ENCODE measurements around the gene FAM200A. TPM values are rescaled to one million over a fixed set of nuclear protein-coding genes. Genes with fewer than 3 reads are reported as not detected.

FAM200A gene
- total RNA-seq, 4 donors from 2014 or later: 4.3 to 8.8 (median 6.5) TPM

- 93 to 95% methylated on average over 21 of the region's 21 CpGs for WGBS, 2 donors
- TF ChIP-seq, protein P1, sequence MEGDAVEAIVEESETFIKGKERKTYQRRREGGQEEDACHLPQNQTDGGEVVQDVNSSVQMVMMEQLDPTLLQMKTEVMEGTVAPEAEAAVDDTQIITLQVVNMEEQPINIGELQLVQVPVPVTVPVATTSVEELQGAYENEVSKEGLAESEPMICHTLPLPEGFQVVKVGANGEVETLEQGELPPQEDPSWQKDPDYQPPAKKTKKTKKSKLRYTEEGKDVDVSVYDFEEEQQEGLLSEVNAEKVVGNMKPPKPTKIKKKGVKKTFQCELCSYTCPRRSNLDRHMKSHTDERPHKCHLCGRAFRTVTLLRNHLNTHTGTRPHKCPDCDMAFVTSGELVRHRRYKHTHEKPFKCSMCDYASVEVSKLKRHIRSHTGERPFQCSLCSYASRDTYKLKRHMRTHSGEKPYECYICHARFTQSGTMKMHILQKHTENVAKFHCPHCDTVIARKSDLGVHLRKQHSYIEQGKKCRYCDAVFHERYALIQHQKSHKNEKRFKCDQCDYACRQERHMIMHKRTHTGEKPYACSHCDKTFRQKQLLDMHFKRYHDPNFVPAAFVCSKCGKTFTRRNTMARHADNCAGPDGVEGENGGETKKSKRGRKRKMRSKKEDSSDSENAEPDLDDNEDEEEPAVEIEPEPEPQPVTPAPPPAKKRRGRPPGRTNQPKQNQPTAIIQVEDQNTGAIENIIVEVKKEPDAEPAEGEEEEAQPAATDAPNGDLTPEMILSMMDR (IDR thresholded peaks at IDR 0.05): no peak
- TF ChIP-seq POLR2A (IDR thresholded peaks at IDR 0.05): no peak
- intact Hi-C loops (cut with DNase I; ENCODE audit: low total_unique reads): no loop called here
- DNase-seq (ENCODE audit: low spot score in 2 of 2): peak in 1 of 2 donors; percentile 69
- no peak overlapping the region for H3K4me3 ChIP-seq (ENCODE audit: low read depth, poor library complexity, severe bottlenecking)
Observed at GRCh38 chr7:99525713-99526440, 26.0 kb downstream of the FAM200A start.

DNA sequence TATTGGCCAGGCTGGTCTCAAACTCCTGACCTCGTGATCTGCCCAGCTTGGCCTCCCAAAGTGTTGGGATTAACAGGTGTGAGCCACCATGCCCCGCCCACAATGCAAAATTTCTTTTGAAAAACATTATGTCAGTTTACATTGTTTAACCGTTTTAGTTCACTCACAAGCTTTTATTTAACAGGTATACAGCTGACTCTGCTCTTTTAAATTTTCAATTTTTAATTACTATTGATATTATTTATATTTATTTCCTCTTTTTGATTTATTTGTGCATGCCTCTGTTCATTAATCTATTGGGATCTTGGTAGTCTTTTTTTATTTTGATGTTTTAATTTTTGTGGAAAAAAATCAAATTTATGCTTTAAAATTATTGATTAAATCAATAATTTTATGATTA is 30.5 kb downstream of the FAM200A start:
- intact Hi-C loops (cut with DNase I; ENCODE audit: low total_unique reads): no loop called here
- WGBS, 2 donors: 93 to 98% methylated on average over 3 of the region's 3 CpGs
- no peak for TF ChIP-seq POLR2A (IDR thresholded peaks at IDR 0.05)
- TF ChIP-seq, protein P1 (IDR thresholded peaks at IDR 0.05): no peak
- peak in 1 of 2 donors; percentile 40 for DNase-seq (ENCODE audit: low spot score in 2 of 2)
- no peak overlapping the region for H3K4me3 ChIP-seq (ENCODE audit: low read depth, poor library complexity, severe bottlenecking)

- DNase-seq (ENCODE audit: low spot score in 2 of 2): no peak
- 91 to 97% methylated on average over 1 of the region's 1 CpG for WGBS, 2 donors
- H3K4me3 ChIP-seq (ENCODE audit: low read depth, poor library complexity, severe bottlenecking): no peak overlapping the region
- TF ChIP-seq POLR2A (IDR thresholded peaks at IDR 0.05): no peak
- TF ChIP-seq, protein P1 (IDR thresholded peaks at IDR 0.05): no peak
- intact Hi-C loops (cut with DNase I; ENCODE audit: low total_unique reads): no loop called here
Observed at GRCh38 chr7:99514050-99514449, 37.9 kb downstream of the FAM200A start.

DNA sequence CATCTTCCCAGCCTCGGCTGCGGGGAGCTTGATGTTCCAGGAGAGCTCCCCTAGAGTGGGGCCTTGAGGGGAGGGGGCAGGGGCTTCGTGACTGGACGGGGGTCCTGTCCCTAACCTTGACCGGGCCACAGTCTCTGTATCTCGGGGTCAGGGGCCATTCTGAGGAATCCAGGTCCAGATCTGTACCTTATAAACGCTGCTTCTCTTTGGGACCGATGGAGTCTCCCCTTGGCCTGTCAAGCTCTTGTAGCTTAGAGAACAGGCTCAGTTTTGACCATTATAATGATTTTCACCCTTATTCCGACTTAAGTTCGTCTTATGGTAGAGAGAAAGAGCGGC is 46.6 kb downstream of the FAM200A start:
- DNase-seq (ENCODE audit: low spot score in 2 of 2): no peak
- intact Hi-C loops (cut with DNase I; ENCODE audit: low total_unique reads): no loop called here
- TF ChIP-seq POLR2A (IDR thresholded peaks at IDR 0.05): no peak
- TF ChIP-seq, protein P1 (IDR thresholded peaks at IDR 0.05): no peak
- H3K4me3 ChIP-seq (ENCODE audit: low read depth, poor library complexity, severe bottlenecking): peak overlapping the region; percentile 64
- whole genome bisulfite sequencing, 2 donors: 2 to 4% methylated on average over 11 of the region's 11 CpGs

DNA sequence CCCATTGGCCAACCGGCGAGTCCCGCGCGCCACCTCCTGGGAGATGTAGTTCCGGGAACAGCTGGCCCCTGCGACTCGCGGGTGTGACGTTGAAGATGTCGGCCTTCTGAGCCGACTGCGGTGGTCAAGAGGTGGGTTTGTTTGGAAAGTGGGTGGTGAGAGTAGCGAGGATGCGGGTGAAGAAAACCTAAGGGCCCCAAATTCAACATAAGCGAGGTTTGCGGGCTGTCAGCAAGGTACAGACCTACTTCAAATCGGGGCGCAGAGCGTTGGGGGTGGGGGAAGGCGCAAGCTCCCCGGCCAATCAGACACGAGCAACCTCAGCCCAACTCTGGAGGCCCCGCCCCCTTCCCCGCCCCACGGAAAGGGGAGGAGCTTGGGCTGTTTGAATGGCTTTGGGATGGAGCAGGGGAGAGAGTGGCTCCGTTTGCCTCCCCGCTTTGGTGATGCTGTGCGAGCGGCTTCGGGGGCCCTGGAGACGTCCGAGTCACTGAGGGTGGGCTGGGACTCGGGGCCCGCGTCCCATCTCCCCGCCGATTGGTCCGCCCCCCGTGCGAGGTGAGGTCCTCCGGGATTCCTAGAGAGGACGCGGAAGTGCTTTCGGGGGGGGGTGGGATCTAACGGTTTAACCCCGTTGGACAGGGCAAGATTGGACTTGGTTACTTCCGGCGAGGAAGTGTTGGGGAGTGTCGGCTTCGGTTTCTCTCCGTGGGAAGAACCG is 47.2 kb downstream of the FAM200A start, which contains the start of gene ZKSCAN5:
Gene ZKSCAN5 (plus strand): TSS at position 60 of the 721 bp plus-strand sequence. CDS start 1,383 bp downstream, outside the sequence.
- intact Hi-C loops (cut with DNase I; ENCODE audit: low total_unique reads): no loop called here
- peak; percentile 97 to 100 for DNase-seq (ENCODE audit: low spot score in 2 of 2)
- TF ChIP-seq, protein P1 (IDR thresholded peaks at IDR 0.05): no peak
- peak in 1 of 2 donors; percentile 47 for TF ChIP-seq POLR2A (IDR thresholded peaks at IDR 0.05)
- 0 to 1% methylated on average over 41 to 42 of the region's 53 CpGs for WGBS, 2 donors
- peak within 1 kb of the TSS; percentile 64 for H3K4me3 ChIP-seq (ENCODE audit: low read depth, poor library complexity, severe bottlenecking)

Data from lower leg skin (tissue), 4 donors.